ENCODE results near the gene XDH.

- TF ChIP-seq CTCF (IDR thresholded peaks at IDR 0.05) (no peak), POLR2A (IDR thresholded peaks at IDR 0.05) (no peak), EP300 (IDR thresholded peaks at IDR 0.05) (no peak)
Observed at GRCh38 chr2:31359229-31359628, 55.3 kb downstream of the XDH start.

Measured in ovary (tissue), 3 donors.